ENCODE measurements around the gene FJX1. TPM values are rescaled to one million over a fixed set of nuclear protein-coding genes. Genes with fewer than 3 reads are reported as not detected.
"Not testable (repeated sequence)": the region's sequence is repeated elsewhere in the genome, so short reads cannot be mapped to it uniquely, and the experiment has no call there.

The FJX1 gene
- polyA plus RNA-seq, 4 donors: 15.6 to 21.0 (median 17.8) TPM

DNA sequence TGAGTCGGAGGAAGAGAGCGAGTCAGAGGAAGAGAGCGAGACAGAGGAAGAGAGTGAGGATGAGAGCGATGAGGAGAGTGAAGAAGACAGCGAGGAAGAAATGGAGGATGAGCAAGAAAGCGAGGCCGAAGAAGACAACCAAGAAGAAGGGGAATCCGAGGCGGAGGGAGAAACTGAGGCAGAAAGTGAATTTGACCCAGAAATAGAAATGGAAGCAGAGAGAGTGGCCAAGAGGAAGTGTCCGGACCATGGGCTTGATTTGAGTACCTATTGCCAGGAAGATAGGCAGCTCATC is 45.1 kb downstream of the FJX1 start:
- DNase-seq (ENCODE audit: low read depth in 4 of 4, low spot score in 2 of 4): no peak

DNA sequence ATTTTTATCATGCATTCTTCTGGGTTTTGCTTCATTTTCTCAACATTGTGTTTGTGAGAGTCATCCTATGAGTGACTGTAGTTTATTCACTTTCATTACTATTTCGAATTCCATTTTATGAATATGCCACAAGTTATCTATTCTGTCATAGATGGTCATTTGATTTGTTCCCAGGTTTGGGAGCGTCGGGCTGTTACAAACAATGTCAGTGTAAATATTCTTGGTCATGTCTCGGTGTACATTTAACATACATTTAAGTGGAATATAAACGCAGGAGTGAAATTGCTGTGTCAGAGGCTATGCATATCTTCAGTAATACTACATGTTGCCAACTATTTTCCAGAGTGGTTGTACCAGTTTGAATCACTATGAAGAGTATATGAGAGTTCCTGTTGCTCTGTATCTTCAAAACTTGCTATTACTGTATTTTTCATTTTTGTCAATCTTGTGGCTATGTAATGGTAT is 46.7 kb downstream of the FJX1 start:
- no peak for DNase-seq (ENCODE audit: low read depth in 4 of 4, low spot score in 2 of 4)

DNA sequence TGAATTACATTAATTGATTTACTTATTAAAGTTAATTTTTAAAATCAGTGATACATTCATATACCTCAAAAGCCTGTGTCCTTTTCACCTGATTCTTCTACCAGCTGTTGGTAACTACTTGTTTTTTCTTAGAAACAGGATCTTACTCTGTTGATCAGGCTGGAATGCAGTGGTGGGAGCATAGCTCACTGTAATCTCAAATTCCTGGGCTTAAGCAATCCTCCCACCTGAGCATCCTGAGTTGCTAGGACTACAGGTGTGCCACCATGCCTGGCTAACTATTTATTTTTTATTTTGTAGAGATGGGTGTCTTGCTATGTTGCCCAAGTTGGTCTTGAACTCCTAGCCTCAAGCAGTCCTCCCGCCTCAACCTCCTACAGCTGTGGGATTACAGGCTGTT is 49.0 kb downstream of the FJX1 start:
- no peak for DNase-seq (ENCODE audit: low read depth in 4 of 4, low spot score in 2 of 4)

DNA sequence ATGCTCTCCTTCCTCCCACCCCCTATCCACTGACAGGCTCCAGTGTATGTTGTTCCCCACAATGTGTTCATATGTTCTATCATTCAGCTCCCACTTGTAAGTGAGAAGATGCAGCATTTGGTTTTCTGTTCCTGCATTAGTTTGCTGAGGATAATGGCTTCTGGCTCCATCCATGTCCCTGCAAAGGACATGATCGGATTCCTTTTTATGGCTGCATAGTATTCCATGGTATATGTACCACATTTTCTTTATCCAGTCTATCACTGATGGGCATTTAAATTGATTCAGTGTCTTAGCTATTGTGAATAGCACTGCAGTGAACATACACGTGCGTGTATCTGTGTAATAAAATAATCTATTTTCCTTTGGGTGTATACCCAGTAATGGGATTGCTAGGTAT is 50.1 kb downstream of the FJX1 start:
- DNase-seq (ENCODE audit: low read depth in 4 of 4, low spot score in 2 of 4): not testable (repeated sequence)

Other genes starting within 250 kb of the FJX1 start
- under 1 TPM; 0.27 to 0.92 (median 0.43) TPM for gene SLC1A2, start 198.9 kb upstream of the FJX1 start, polyA plus RNA-seq (ENCODE audit: insufficient read length in 4 of 4)
- 10 to 100 TPM in 1 of 4 donors, 1 to 10 TPM in 3; 3.5 to 11.2 (median 6.2) TPM for gene PAMR1, start 92.8 kb upstream of the FJX1 start, polyA plus RNA-seq (ENCODE audit: insufficient read length in 4 of 4)
- 10 to 100 TPM; 80.8 to 94.1 (median 86.6) TPM for gene TRIM44, start 44.3 kb downstream of the FJX1 start, polyA plus RNA-seq (ENCODE audit: insufficient read length in 4 of 4)

Measured in left renal cortex interstitium (tissue), 4 donors.